ENCODE data around the gene HK1. TPM values are rescaled to one million over a fixed set of nuclear protein-coding genes. Genes with fewer than 3 reads are reported as not detected.

HK1 gene
- total RNA-seq, 1 donor from 2014 or later, result 106 TPM

DNA sequence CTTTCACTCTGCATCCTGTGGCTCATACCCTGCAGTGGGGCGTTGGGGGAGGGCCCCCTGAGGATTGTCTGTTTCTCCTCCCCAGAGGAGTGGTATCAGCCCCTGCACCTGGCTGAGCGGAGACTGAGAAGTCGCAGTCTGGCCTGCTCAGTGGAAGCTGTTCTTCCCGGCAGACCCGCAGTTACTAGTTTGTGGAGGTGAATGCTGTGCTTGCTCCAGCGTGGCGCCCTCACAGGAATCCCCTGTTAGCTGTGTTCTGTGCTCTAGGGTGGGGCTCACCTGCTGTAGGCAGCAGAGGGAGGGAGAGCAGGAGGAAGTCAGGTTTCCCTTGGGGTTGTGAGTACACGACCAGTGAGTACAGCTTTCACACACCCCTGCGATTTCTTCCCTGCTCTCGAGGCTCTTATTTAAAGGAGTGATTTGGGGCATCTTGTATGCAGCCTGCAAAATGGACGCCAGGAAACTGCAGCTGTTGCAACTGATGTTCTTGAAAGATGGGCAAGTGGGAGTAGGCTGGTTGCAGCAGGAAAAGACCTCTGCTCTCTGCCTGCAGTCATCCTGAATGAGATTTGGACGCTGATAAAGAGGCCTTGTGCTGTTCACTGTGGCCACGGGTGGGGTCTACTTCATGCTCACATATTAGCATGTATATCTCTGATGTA is 66.4 kb downstream of the HK1 start:
- DNase-seq (ENCODE audit: extremely low spot score in 2 of 2), result no peak
- Histone ChIP-seq H3K4me3 (no peak overlapping the region), H3K27ac (peak overlapping the region; percentile 49), H3K27me3 (no peaks in the 10 kb centered on the region), H3K9me3 (no peaks in the 10 kb centered on the region), H3K4me1 (peaks cover 84% of the 10 kb centered on the region), H3K36me3 (peaks cover 0 to 15% of the 10 kb centered on the region in 2 donors)
- intact Hi-C loops (cut with DNase I), result no loop called here
- TF ChIP-seq POLR2AphosphoS5 (IDR thresholded peaks at IDR 0.05; ENCODE audit: insufficient read depth in 1 of 2, low read depth in 1 of 2) (no peak), POLR2A (IDR thresholded peaks at IDR 0.05) (no peak), CTCF (IDR thresholded peaks at IDR 0.05) (no peak)

GRCh38 chr10:69345402-69345801 is 67.1 kb downstream of the HK1 start:
- intact Hi-C loops (cut with DNase I), result no loop called here
- H3K4me1 ChIP-seq, result peaks cover 84% of the 10 kb centered on the region
- H3K27ac ChIP-seq, result peak overlapping the region; percentile 49
- TF ChIP-seq POLR2AphosphoS5 (IDR thresholded peaks at IDR 0.05; ENCODE audit: insufficient read depth in 1 of 2, low read depth in 1 of 2), result no peak
- TF ChIP-seq POLR2A (IDR thresholded peaks at IDR 0.05), result no peak
- no peak for TF ChIP-seq CTCF (IDR thresholded peaks at IDR 0.05)
- H3K4me3 ChIP-seq, result no peak overlapping the region
- no peaks in the 10 kb centered on the region for H3K9me3 ChIP-seq
- H3K27me3 ChIP-seq, result no peaks in the 10 kb centered on the region
- H3K36me3 ChIP-seq, result peaks cover 0 to 15% of the 10 kb centered on the region in 2 donors
- DNase-seq (ENCODE audit: extremely low spot score in 2 of 2), result no peak

GRCh38 chr10:69345890-69346474 is 67.7 kb downstream of the HK1 start:
- H3K36me3 ChIP-seq, result peaks cover 0 to 15% of the 10 kb centered on the region in 2 donors
- peak overlapping the region; percentile 49 for H3K27ac ChIP-seq

DNA sequence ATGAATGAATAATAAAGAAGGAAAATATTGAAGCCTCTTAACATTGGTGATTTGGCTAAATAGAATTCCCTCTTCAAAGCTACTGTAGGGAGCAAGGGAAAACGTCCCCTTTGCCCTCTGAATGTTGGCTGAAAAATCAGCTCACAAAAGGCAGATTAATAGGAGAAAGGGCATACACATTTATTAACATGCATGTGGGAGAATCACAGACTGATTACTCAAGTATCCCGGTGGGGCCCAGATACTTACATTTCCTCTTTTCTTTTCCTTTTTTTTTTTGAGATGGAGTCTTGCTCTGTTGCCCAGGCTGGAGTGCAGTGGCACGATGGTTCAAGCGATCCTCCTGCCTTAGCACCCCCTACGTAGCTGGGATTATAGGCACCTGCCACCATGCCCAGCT is 68.5 kb downstream of the HK1 start:
- Histone ChIP-seq H3K36me3 (peaks cover 0 to 15% of the 10 kb centered on the region in 2 donors), H3K4me1 (peaks cover 70% of the 10 kb centered on the region), H3K27me3 (no peaks in the 10 kb centered on the region), H3K9me3 (no peaks in the 10 kb centered on the region), H3K4me3 (no peak overlapping the region), H3K27ac (no peak overlapping the region)
- no peak for DNase-seq (ENCODE audit: extremely low spot score in 2 of 2)
- TF ChIP-seq CTCF (IDR thresholded peaks at IDR 0.05) (no peak), POLR2A (IDR thresholded peaks at IDR 0.05) (no peak), POLR2AphosphoS5 (IDR thresholded peaks at IDR 0.05; ENCODE audit: insufficient read depth in 1 of 2, low read depth in 1 of 2) (no peak)
- intact Hi-C loops (cut with DNase I), result no loop called here

More at GRCh38 chr10:69345890-69346474, 67.7 kb downstream of the HK1 start:
- Histone ChIP-seq H3K4me1 (peaks cover 78% of the 10 kb centered on the region), H3K27me3 (no peaks in the 10 kb centered on the region), H3K9me3 (no peaks in the 10 kb centered on the region), H3K4me3 (no peak overlapping the region)
- no peak for TF ChIP-seq POLR2AphosphoS5 (IDR thresholded peaks at IDR 0.05; ENCODE audit: insufficient read depth in 1 of 2, low read depth in 1 of 2)
- TF ChIP-seq POLR2A (IDR thresholded peaks at IDR 0.05), result no peak
- TF ChIP-seq CTCF (IDR thresholded peaks at IDR 0.05), result no peak
- intact Hi-C loops (cut with DNase I), result no loop called here
- no peak for DNase-seq (ENCODE audit: extremely low spot score in 2 of 2)
